Muscle layer of duodenum (tissue), 2 donors: Measurements from ENCODE around the gene PCBP3.

Experiments used
- H3K27ac ChIP-seq: one replicate; pipeline ENCODE4 v1.7.0; 2013; ENCODE audit warnings: mild to moderate bottlenecking, low read length
- H3K27me3 ChIP-seq: one replicate; pipeline ENCODE4 v1.7.0; 2013; ENCODE audit warnings: low read depth, mild to moderate bottlenecking, control low read depth, low read length
- H3K36me3 ChIP-seq, 2 donors: one replicate each; pipeline ENCODE4 v1.7.0; 2013; ENCODE audit warnings: low read length in 2 of 2, control low read depth in 1 of 2, mild to moderate bottlenecking in 1 of 2; ENCODE audit not compliant: insufficient read depth in 2 of 2, control insufficient read depth in 1 of 2
- H3K4me1 ChIP-seq, 2 donors: one replicate each; pipeline ENCODE4 v1.7.0; 2013; ENCODE audit warnings: low read length in 2 of 2, mild to moderate bottlenecking in 2 of 2, control low read depth in 1 of 2, moderate library complexity in 1 of 2; ENCODE audit not compliant: insufficient read depth in 2 of 2, control insufficient read depth in 1 of 2
- H3K4me3 ChIP-seq, 2 donors: one replicate each; pipeline ENCODE4 v1.7.0; 2013; ENCODE audit warnings: low read length in 2 of 2, low read depth in 1 of 2, mild to moderate bottlenecking in 1 of 2
- H3K9me3 ChIP-seq, 2 donors: one replicate each; pipeline ENCODE4 v1.7.0; 2013; ENCODE audit warnings: low read length in 2 of 2, control low read depth in 1 of 2, mild to moderate bottlenecking in 1 of 2; ENCODE audit not compliant: control insufficient read depth in 1 of 2
- donor health status: healthy.

The PCBP3 gene

DNA sequence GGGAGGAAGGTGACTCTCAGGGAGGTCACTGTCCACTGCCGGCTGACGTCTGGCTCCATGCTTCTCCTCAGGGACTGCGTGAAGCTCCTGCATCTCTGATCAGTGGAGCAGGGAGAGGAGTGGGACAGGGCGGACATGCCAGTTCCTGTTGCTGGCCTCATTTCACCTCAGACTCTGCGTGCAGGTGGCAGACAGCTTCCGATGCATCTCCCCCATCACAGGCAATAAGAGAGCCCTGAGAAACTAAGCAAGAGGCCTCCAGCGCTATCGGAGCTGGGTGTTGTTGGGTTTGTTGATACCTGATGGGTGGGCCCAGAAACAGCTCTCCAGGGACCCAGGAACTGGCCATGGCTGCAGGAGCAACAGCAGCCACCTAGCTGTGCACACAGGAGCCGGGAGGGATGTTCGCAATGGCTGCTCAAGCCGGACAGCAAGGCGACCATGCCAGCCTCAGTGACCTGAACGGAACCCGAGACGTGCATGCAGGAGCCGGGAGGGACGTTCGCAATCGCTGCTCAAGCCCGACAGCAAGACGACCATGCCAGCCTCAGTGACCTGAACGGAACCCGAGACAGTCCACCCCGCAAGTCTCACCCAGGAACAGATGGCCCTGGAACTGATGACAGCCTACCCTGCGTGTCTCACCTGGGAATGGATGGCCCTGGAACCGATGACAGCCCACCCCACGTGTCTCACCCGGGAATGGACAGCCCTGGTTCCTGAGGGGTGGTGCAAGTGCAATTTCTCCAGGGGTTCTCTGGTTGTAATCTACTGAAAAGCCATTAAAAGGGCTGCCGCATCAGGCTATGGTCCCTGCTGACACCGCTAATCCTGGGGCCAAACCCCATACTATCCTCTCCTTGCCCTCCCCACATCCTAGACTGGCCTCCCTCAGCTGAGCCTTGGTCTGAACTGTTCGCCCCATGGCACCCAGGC, 14.2 kb upstream of the PCBP3 start:
- Histone ChIP-seq H3K4me1 (no peaks in the 10 kb centered on the region), H3K9me3 (no peaks in the 10 kb centered on the region), H3K36me3 (no peaks in the 10 kb centered on the region), H3K27ac (no peak overlapping the region), H3K4me3 (no peak overlapping the region), H3K27me3 (no peaks in the 10 kb centered on the region)

- no peaks in the 10 kb centered on the region for H3K36me3 ChIP-seq
- no peak overlapping the region for H3K27ac ChIP-seq
- H3K4me3 ChIP-seq, result no peak overlapping the region
- H3K4me1 ChIP-seq, result no peaks in the 10 kb centered on the region
- H3K9me3 ChIP-seq, result no peaks in the 10 kb centered on the region
- H3K27me3 ChIP-seq, result peaks cover 3% of the 10 kb centered on the region
Measured at GRCh38 chr21:45630066-45630694, 13.3 kb upstream of the PCBP3 start.

DNA sequence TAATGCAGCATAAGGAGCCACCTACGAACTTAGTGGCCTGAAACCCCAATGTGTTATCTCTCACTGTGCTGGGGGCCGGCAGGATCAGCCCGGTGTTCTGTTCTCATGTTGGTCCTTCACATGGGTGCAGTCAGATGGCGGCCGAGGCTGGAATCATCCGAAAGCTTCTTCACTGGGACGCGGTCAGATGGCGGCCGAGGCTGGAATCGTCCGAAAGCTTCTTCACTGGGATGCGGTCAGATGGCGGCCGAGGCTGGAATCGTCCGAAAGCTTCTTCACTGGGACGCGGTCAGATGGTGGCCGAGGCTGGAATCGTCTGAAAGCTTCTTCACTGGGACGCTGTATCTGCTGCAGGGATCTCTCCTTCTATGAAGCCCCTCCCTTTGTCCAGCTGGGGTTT, 12.6 kb upstream of the PCBP3 start:
- H3K4me1 ChIP-seq, result no peaks in the 10 kb centered on the region
- H3K27ac ChIP-seq, result no peak overlapping the region
- H3K4me3 ChIP-seq, result no peak overlapping the region
- H3K27me3 ChIP-seq, result peaks cover 3% of the 10 kb centered on the region
- H3K9me3 ChIP-seq, result no peaks in the 10 kb centered on the region
- H3K36me3 ChIP-seq, result no peaks in the 10 kb centered on the region

DNA sequence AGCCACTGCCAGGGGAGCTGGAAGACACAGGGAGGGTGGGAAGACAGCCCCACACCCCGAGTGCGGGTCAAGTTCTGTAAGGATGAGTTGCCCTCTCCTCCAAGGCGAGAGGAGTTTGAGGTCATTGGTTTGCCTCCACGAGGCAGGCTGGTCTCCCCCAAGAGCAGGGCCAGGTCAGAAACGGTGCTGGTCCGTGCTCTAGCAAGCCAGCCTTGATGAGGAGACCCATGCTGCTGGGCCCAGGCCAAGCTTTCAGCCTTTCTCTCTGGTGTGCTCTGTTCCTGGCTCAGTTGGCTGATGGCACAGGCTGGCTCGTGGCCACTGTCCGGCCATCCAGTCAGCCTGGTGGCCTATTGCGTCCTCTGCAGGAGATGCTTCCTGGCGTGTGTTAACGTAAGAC, 12.0 kb upstream of the PCBP3 start:
- no peaks in the 10 kb centered on the region for H3K9me3 ChIP-seq
- no peak overlapping the region for H3K4me3 ChIP-seq

GRCh38 chr21:45632160-45632559, 11.4 kb upstream of the PCBP3 start:
- H3K4me1 ChIP-seq, result no peaks in the 10 kb centered on the region
- H3K27ac ChIP-seq, result no peak overlapping the region
- H3K4me3 ChIP-seq, result no peak overlapping the region
- no peaks in the 10 kb centered on the region for H3K9me3 ChIP-seq
- H3K36me3 ChIP-seq, result no peaks in the 10 kb centered on the region
- H3K27me3 ChIP-seq, result peaks cover 3% of the 10 kb centered on the region

More for the DNA sequence above, 12.0 kb upstream of the PCBP3 start:
- Histone ChIP-seq H3K27ac (no peak overlapping the region), H3K27me3 (peaks cover 3% of the 10 kb centered on the region), H3K36me3 (no peaks in the 10 kb centered on the region), H3K4me1 (no peaks in the 10 kb centered on the region)

DNA sequence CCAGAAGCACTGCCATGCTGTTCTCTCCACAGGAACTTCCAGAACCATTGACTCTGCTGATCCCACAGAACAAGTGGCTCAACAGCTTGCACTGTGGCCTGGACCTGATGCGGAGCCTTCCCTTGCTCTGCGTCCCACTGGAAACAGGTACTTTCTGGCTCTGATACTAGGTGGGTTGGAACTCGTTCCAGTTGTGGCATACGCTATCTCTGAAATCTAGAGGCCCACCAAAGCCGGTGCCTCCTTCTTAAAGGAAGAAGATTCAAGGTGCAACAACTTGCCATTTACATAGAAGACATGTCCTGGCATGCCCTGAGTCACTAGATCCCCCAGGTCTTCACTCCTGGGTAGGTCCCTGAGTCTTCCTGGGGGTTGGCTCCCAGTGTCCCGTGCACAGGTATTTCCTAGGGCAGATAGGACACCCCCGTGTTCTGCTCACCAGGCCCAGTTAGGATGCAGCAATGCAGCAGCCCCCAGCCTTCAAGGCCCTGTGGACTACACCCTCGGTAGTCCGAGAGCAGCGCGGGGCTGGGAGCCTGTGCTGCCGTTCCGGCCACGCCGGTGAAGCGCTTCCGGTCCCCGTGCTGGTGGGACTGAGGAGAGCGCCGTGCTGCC, 10.8 kb upstream of the PCBP3 start:
- Histone ChIP-seq H3K36me3 (no peaks in the 10 kb centered on the region), H3K4me1 (no peaks in the 10 kb centered on the region), H3K4me3 (no peak overlapping the region), H3K9me3 (no peaks in the 10 kb centered on the region), H3K27me3 (peaks cover 3% of the 10 kb centered on the region), H3K27ac (no peak overlapping the region)

- H3K27me3 ChIP-seq, result peaks cover 3% of the 10 kb centered on the region
- no peaks in the 10 kb centered on the region for H3K36me3 ChIP-seq
- no peak overlapping the region for H3K4me3 ChIP-seq
- H3K27ac ChIP-seq, result no peak overlapping the region
- H3K4me1 ChIP-seq, result no peaks in the 10 kb centered on the region
- H3K9me3 ChIP-seq, result no peaks in the 10 kb centered on the region
Measured at GRCh38 chr21:45634511-45635183, 8.9 kb upstream of the PCBP3 start.

DNA sequence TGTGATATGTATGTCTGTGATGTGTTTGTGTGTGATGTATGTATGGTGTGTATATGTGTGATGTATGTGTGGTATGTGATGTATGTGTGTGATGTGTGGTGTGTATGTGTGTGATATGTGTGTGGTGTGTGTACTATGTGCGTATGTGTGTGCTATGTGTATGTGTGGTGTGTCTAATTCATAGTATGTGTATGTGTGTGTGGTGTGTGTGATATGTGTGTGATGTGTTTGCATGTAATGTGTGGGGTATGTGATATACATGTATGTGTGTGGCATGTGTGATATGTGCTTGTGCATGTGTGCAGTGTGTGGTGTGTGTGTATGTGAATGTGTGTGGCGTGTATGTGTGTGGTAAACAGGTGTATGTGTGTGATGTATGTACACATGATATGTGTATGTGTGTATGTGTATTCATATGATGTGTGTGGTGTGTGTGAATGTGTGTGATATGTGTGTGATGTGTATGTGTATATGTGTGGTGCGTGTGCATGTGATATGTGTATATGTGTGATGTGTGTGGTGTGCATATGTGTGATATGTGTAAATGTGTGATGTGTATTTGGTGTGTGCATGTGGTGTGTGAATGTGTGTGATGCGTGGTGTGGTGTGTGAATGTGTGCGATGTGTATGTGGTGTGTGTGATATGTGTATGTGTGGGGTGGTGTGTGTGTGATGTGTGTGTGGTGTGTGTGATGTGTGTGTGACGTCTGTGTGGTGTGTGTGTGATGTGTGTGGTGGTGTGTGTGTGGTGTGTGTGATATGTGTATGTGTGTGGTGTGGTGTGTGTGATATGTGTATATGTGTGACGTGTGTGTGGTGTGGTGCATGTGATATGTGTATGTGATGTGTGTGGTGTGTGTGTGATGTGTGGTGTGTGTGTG, 8.0 kb upstream of the PCBP3 start:
- H3K36me3 ChIP-seq, result no peaks in the 10 kb centered on the region
- H3K4me1 ChIP-seq, result peaks cover 0 to 3% of the 10 kb centered on the region in 2 donors
- H3K27me3 ChIP-seq, result peaks cover 3% of the 10 kb centered on the region
- H3K4me3 ChIP-seq, result no peak overlapping the region
- H3K9me3 ChIP-seq, result no peaks in the 10 kb centered on the region
- H3K27ac ChIP-seq, result no peak overlapping the region

DNA sequence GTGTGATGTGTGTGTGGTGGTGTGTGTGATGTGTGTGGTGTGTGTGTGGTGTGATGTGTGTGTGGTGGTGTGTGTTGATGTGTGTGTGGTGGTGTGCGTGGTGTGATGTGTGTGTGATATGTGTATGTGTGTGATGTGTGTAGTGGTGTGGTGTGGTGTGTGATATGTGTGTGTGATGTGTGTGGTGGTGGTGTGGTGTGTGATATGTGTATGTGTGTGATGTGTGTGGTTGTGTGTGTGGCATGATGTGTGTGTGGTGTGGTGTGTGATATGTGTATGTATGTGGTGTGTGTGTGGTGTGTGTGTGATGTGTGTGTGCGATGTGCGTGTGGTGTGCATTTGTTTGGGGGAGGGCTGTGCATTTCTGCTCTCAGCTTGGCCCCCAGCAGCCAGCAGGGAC, 7.1 kb upstream of the PCBP3 start:
- Histone ChIP-seq H3K4me3 (no peak overlapping the region), H3K4me1 (peaks cover 0 to 3% of the 10 kb centered on the region in 2 donors), H3K27ac (no peak overlapping the region), H3K9me3 (no peaks in the 10 kb centered on the region), H3K36me3 (no peaks in the 10 kb centered on the region), H3K27me3 (peaks cover 3% of the 10 kb centered on the region)

GRCh38 chr21:45636951-45637646, 6.4 kb upstream of the PCBP3 start:
- H3K9me3 ChIP-seq, result no peaks in the 10 kb centered on the region
- peaks cover 3% of the 10 kb centered on the region for H3K27me3 ChIP-seq
- no peak overlapping the region for H3K4me3 ChIP-seq
- no peaks in the 10 kb centered on the region for H3K36me3 ChIP-seq
- peaks cover 0 to 3% of the 10 kb centered on the region in 2 donors for H3K4me1 ChIP-seq
- H3K27ac ChIP-seq, result no peak overlapping the region
